Pulmonary artery endothelial cell (primary cell): ENCODE results near the gene MAOB. TPM values are rescaled to one million over a fixed set of nuclear protein-coding genes. Genes with fewer than 3 reads are reported as not detected.

Experiments used
- DNase-seq: peaks from one replicate; pipeline ENCODE4 v3.0.0-alpha.2; 2011; ENCODE audit warnings: low read depth, low spot score
- total RNA-seq: library from RNA; depleted of rRNA; stranded (reverse); fragments of >200 nt; gene quantifications from 2 replicates; pipeline ENCODE4 v1.2.3, GENCODE V29; 2014

MAOB gene
- total RNA-seq, 1 donor from 2014 or later = not detected

- DNase-seq = no peak
Observed at GRCh38 chrX:43716696-43717095, 165.6 kb downstream of the MAOB start.

Other genes with a start within 250 kb of the MAOB start
- gene MAOA, start 226.2 kb downstream of the MAOB start, total RNA-seq = 74.2 and 120 TPM in 2 replicates
- 0.73 and 0.78 TPM in 2 replicates for gene NDP, start 90.9 kb upstream of the MAOB start, total RNA-seq